Neural progenitor cell (in vitro differentiated cells): ENCODE data around the gene ARL6IP5.

Experiments used
- EZH2 ChIP-seq: fragments of 200-600 bp; sonication (generic); IDR thresholded peaks from 2 replicates; pipeline ENCODE4 v1.6.1; 2017; ENCODE audit warnings: antibody characterized with exemption, mild to moderate bottlenecking, moderate library complexity
- EZH2phosphoT487 ChIP-seq: fragments of 200-600 bp; sonication (generic); IDR thresholded peaks from 2 replicates; pipeline ENCODE4 v1.6.1; 2017; ENCODE audit warnings: antibody characterized with exemption

- no peak for TF ChIP-seq EZH2phosphoT487
- no peak for TF ChIP-seq EZH2
These were observed 19.8 kb downstream of the ARL6IP5 start for GRCh38 chr3:69104586-69104985.
